Esophagus squamous epithelium (tissue), 5 donors: ENCODE results near the gene OR6N1. TPM values are rescaled to one million over a fixed set of nuclear protein-coding genes. Genes with fewer than 3 reads are reported as not detected.

Source experiments
- DNase-seq: peaks from one replicate; lab custom pipeline; 2025; lab: John Stamatoyannopoulos, UW
- H3K27ac ChIP-seq, 4 donors: fragments of 200-600 bp; sonication (generic); one replicate each; pipeline ENCODE4 v1.5.1; 2016 to 2019; ENCODE audit warnings: mild to moderate bottlenecking in 1 of 4
- H3K27me3 ChIP-seq, 4 donors: fragments of 200-600 bp; sonication (generic); 1 replicate in 3 of 4; 2 replicates in 1 of 4; pipeline versions ENCODE4 v1.5.1 to v1.6.0; 2017 to 2021; ENCODE audit warnings: antibody characterized with exemption in 1 of 4
- H3K36me3 ChIP-seq, 3 donors: fragments of 200-600 bp; sonication (generic); one replicate each; pipeline ENCODE4 v1.5.1; 2016 to 2019
- H3K4me1 ChIP-seq, 3 donors: fragments of 200-600 bp; sonication (generic); one replicate each; pipeline ENCODE4 v1.5.1; 2017 to 2019
- H3K4me3 ChIP-seq, 4 donors: fragments of 200-600 bp; sonication (generic); 1 replicate in 3 of 4; 2 replicates in 1 of 4; pipeline ENCODE4 v1.5.1; 2016 to 2019; ENCODE audit warnings: mild to moderate bottlenecking in 2 of 4, moderate library complexity in 1 of 4
- H3K9me3 ChIP-seq, 3 donors: fragments of 200-600 bp; sonication (generic); one replicate each; pipeline ENCODE4 v1.5.1; 2016 to 2019
- CTCF ChIP-seq, 6 experiments: fragments of 450-650 bp in 4 of 6; fragments of 200-600 bp in 2 of 6; sonication (generic) in 2 of 6; IDR thresholded peaks; one replicate each; pipeline ENCODE4 v1.5.1; 2016 to 2019; ENCODE audit warnings: antibody characterized with exemption in 6 of 6, mild to moderate bottlenecking in 4 of 6, moderate library complexity in 4 of 6
- POLR2A ChIP-seq, 4 donors: fragments of 450-650 bp; IDR thresholded peaks; one replicate each; pipeline ENCODE4 v1.6.1; 2017; ENCODE audit warnings: antibody characterized with exemption in 4 of 4, mild to moderate bottlenecking in 4 of 4, moderate library complexity in 3 of 4
- WGBS, 2 donors: methylation state at CpG; one replicate each; pipeline ENCODE4 v1.1.5; 2018; 5-methylcytosine and 5-hydroxymethylcytosine counted together
- intact Hi-C: fragments of 100-400 bp; cut with DNase I; formaldehyde crosslinking; loops from one replicate; pipeline ENCODE4 v1.15.0; 2022
- total RNA-seq, 4 donors: library from RNA; depleted of rRNA; stranded (reverse); fragments of >200 nt; gene quantifications; one replicate each; pipeline ENCODE4 v1.1.0, GENCODE V29; 2016
- donor health status: DM: yes; HTN: yes; CAD: no.

The OR6N1 gene
- total RNA-seq, 4 donors from 2014 or later = not detected

GRCh38 chr1:158809862-158810261 is 37.9 kb upstream of the OR6N1 start:
- no peaks in the 10 kb centered on the region for H3K36me3 ChIP-seq
- peak overlapping the region in 1 of 4 donors; percentile 28 for H3K27ac ChIP-seq
- H3K4me3 ChIP-seq = no peak overlapping the region
- TF ChIP-seq CTCF (IDR thresholded peaks at IDR 0.05) (no peak), POLR2A (IDR thresholded peaks at IDR 0.05) (no peak)
- WGBS, 2 donors = 67 to 83% methylated on average over 5 of the region's 5 CpGs
- no peak for DNase-seq
- no peaks in the 10 kb centered on the region for H3K27me3 ChIP-seq
- H3K9me3 ChIP-seq = no peaks in the 10 kb centered on the region
- intact Hi-C loops = no loop called here
- no peaks in the 10 kb centered on the region for H3K4me1 ChIP-seq

GRCh38 chr1:158809256-158809655 is 37.3 kb upstream of the OR6N1 start:
- intact Hi-C loops = no loop called here
- Histone ChIP-seq H3K4me3 (no peak overlapping the region), H3K27ac (no peak overlapping the region), H3K27me3 (no peaks in the 10 kb centered on the region), H3K36me3 (no peaks in the 10 kb centered on the region), H3K4me1 (no peaks in the 10 kb centered on the region), H3K9me3 (no peaks in the 10 kb centered on the region)
- WGBS, 2 donors = 65 to 66% methylated on average over 3 of the region's 3 CpGs
- TF ChIP-seq POLR2A (IDR thresholded peaks at IDR 0.05) (no peak), CTCF (IDR thresholded peaks at IDR 0.05) (no peak)
- no peak for DNase-seq

- TF ChIP-seq CTCF (IDR thresholded peaks at IDR 0.05) = no peak
- TF ChIP-seq POLR2A (IDR thresholded peaks at IDR 0.05) = no peak
- Histone ChIP-seq H3K27ac (no peak overlapping the region), H3K4me3 (no peak overlapping the region), H3K9me3 (no peaks in the 10 kb centered on the region), H3K4me1 (no peaks in the 10 kb centered on the region), H3K36me3 (no peaks in the 10 kb centered on the region), H3K27me3 (no peaks in the 10 kb centered on the region)
- WGBS, 2 donors = 44 to 71% methylated on average over 5 to 6 of the region's 6 CpGs
- intact Hi-C loops = no loop called here
- DNase-seq = no peak
Observed at GRCh38 chr1:158806916-158807536, 35.0 kb upstream of the OR6N1 start.

GRCh38 chr1:158803678-158804077 is 31.7 kb upstream of the OR6N1 start:
- TF ChIP-seq CTCF (IDR thresholded peaks at IDR 0.05) (no peak), POLR2A (IDR thresholded peaks at IDR 0.05) (no peak)
- Histone ChIP-seq H3K4me1 (no peaks in the 10 kb centered on the region), H3K27ac (no peak overlapping the region), H3K27me3 (no peaks in the 10 kb centered on the region), H3K9me3 (no peaks in the 10 kb centered on the region), H3K4me3 (no peak overlapping the region), H3K36me3 (no peaks in the 10 kb centered on the region)
- no peak for DNase-seq
- 47 to 56% methylated on average over 1 of the region's 1 CpG for whole genome bisulfite sequencing, 2 donors
- intact Hi-C loops = no loop called here

DNA sequence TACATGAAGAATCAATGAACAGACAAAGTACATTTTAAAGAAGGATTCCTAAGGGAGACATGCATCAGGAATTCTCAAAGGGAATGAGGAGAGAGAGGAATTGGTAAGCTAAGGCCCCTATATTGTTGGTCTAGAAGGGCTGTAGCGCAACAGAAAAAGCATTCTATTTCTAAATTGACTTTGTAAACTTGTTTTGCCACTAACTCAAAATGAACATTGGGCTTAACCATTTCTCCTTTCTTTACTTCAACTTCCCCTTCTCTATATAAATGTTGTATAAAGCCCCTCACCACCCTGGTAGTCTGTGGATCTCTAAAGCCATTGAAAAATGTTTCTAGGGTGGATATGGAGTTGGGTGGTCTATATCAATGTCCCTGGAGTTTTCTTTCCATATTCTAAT is 29.4 kb upstream of the OR6N1 start:
- H3K4me1 ChIP-seq = no peaks in the 10 kb centered on the region
- H3K27ac ChIP-seq = no peak overlapping the region
- no peak overlapping the region for H3K4me3 ChIP-seq
- DNase-seq = no peak
- no peaks in the 10 kb centered on the region for H3K36me3 ChIP-seq
- no peaks in the 10 kb centered on the region for H3K27me3 ChIP-seq
- TF ChIP-seq POLR2A (IDR thresholded peaks at IDR 0.05) = no peak
- TF ChIP-seq CTCF (IDR thresholded peaks at IDR 0.05) = no peak
- intact Hi-C loops = no loop called here
- no peaks in the 10 kb centered on the region for H3K9me3 ChIP-seq
- 74 to 80% methylated on average over 1 of the region's 1 CpG for WGBS, 2 donors
